Measurements from ENCODE around the gene FKBP10.

Gene FKBP10

GRCh38 chr17:41796121-41796895 is 16.5 kb upstream of the FKBP10 start:
- no peak for TF ChIP-seq CTCF (conservative IDR thresholded peaks at IDR 0.05; ENCODE audit: low read depth, low read length)
- no peaks in the 10 kb centered on the region for H3K36me3 ChIP-seq (ENCODE audit: insufficient read depth)
- H3K4me1 ChIP-seq (ENCODE audit: low read depth, poor library complexity, severe bottlenecking) = peaks cover 13% of the 10 kb centered on the region
- no peak overlapping the region for H3K4me2 ChIP-seq
- H3K9ac ChIP-seq = no peak overlapping the region
- H3K27me3 ChIP-seq (ENCODE audit: insufficient read depth, low read depth) = no peaks in the 10 kb centered on the region
- H3K4me3 ChIP-seq (IDR thresholded peaks at IDR 0.05; ENCODE audit: insufficient read depth, low read depth, low read length) = no peak overlapping the region
- no peaks in the 10 kb centered on the region for H3K79me2 ChIP-seq (ENCODE audit: insufficient read depth, low read depth)
- no peaks in the 10 kb centered on the region for H4K20me1 ChIP-seq (ENCODE audit: insufficient read depth)
- H3K27ac ChIP-seq = no peak overlapping the region
- no peak overlapping the region for H2AFZ ChIP-seq (ENCODE audit: low read depth)

GRCh38 chr17:41797377-41797776 is 15.4 kb upstream of the FKBP10 start:
- Histone ChIP-seq H3K79me2 (ENCODE audit: insufficient read depth, low read depth) (no peaks in the 10 kb centered on the region), H3K9ac (no peak overlapping the region), H3K4me2 (no peak overlapping the region), H3K4me3 (IDR thresholded peaks at IDR 0.05; ENCODE audit: insufficient read depth, low read depth, low read length) (no peak overlapping the region), H3K27me3 (ENCODE audit: insufficient read depth, low read depth) (no peaks in the 10 kb centered on the region), H2AFZ (ENCODE audit: low read depth) (no peak overlapping the region), H3K27ac (no peak overlapping the region), H4K20me1 (ENCODE audit: insufficient read depth) (no peaks in the 10 kb centered on the region), H3K4me1 (ENCODE audit: low read depth, poor library complexity, severe bottlenecking) (peaks cover 19% of the 10 kb centered on the region), H3K36me3 (ENCODE audit: insufficient read depth) (no peaks in the 10 kb centered on the region)
- no peak for TF ChIP-seq CTCF (conservative IDR thresholded peaks at IDR 0.05; ENCODE audit: low read depth, low read length)

GRCh38 chr17:41799366-41799765 is 13.4 kb upstream of the FKBP10 start:
- Histone ChIP-seq H2AFZ (ENCODE audit: low read depth) (no peak overlapping the region), H3K4me3 (IDR thresholded peaks at IDR 0.05; ENCODE audit: insufficient read depth, low read depth, low read length) (no peak overlapping the region), H3K27me3 (ENCODE audit: insufficient read depth, low read depth) (no peaks in the 10 kb centered on the region), H3K4me1 (ENCODE audit: low read depth, poor library complexity, severe bottlenecking) (peaks cover 19% of the 10 kb centered on the region), H3K4me2 (no peak overlapping the region), H3K79me2 (ENCODE audit: insufficient read depth, low read depth) (no peaks in the 10 kb centered on the region), H3K27ac (no peak overlapping the region), H4K20me1 (ENCODE audit: insufficient read depth) (no peaks in the 10 kb centered on the region), H3K36me3 (ENCODE audit: insufficient read depth) (no peaks in the 10 kb centered on the region), H3K9ac (no peak overlapping the region)
- TF ChIP-seq CTCF (conservative IDR thresholded peaks at IDR 0.05; ENCODE audit: low read depth, low read length) = no peak

GRCh38 chr17:41800601-41801373 is 12.0 kb upstream of the FKBP10 start:
- H3K36me3 ChIP-seq (ENCODE audit: insufficient read depth) = no peaks in the 10 kb centered on the region
- H3K79me2 ChIP-seq (ENCODE audit: insufficient read depth, low read depth) = no peaks in the 10 kb centered on the region
- no peak overlapping the region for H3K9ac ChIP-seq
- no peaks in the 10 kb centered on the region for H4K20me1 ChIP-seq (ENCODE audit: insufficient read depth)
- H3K4me1 ChIP-seq (ENCODE audit: low read depth, poor library complexity, severe bottlenecking) = peaks cover 19% of the 10 kb centered on the region
- peak overlapping the region; percentile 26; the same call in 1 of the 2 replicates for H3K4me2 ChIP-seq
- no peak overlapping the region for H3K27ac ChIP-seq
- H3K4me3 ChIP-seq (IDR thresholded peaks at IDR 0.05; ENCODE audit: insufficient read depth, low read depth, low read length) = no peak overlapping the region
- H3K27me3 ChIP-seq (ENCODE audit: insufficient read depth, low read depth) = no peaks in the 10 kb centered on the region
- H2AFZ ChIP-seq (ENCODE audit: low read depth) = peak overlapping the region; percentile 12; the same call in 1 of the 2 replicates
- TF ChIP-seq CTCF (conservative IDR thresholded peaks at IDR 0.05; ENCODE audit: low read depth, low read length) = no peak
